Neural cell (in vitro differentiated cells): ENCODE measurements around the gene RPGRIP1L. TPM values are rescaled to one million over a fixed set of nuclear protein-coding genes. Genes with fewer than 3 reads are reported as not detected.

Source experiments
- H2AFZ ChIP-seq: fragments of 200-600, 300-800 bp; sonication (generic), shearing (Covaris generic); 2 replicates; pipeline ENCODE4 v1.6.0; 2014; ENCODE audit warnings: low read depth, mild to moderate bottlenecking, antibody characterized with exemption, low read length, moderate library complexity
- H3F3A ChIP-seq: fragments of 200-600 bp; shearing (Covaris generic); 2 replicates; pipeline ENCODE4 v1.6.1; 2016; ENCODE audit warnings: mild to moderate bottlenecking, moderate library complexity, mixed read lengths, antibody characterized with exemption, low read length; ENCODE audit not compliant: insufficient read depth, poor library complexity, severe bottlenecking
- H3K27ac ChIP-seq: fragments of 200-600, 300-800 bp; sonication (generic), shearing (Covaris generic); 2 replicates; pipeline ENCODE4 v1.5.1; 2014; ENCODE audit warnings: mild to moderate bottlenecking, low read length, moderate library complexity
- H3K27me3 ChIP-seq: fragments of 300-800, 200-600 bp; sonication (generic), shearing (Covaris generic); 2 replicates; pipeline ENCODE4 v1.6.0; 2014; ENCODE audit warnings: mild to moderate bottlenecking, low read depth, low read length, moderate library complexity; ENCODE audit not compliant: insufficient read depth
- H3K36me3 ChIP-seq: fragments of 300-800, 200-600 bp; sonication (generic), shearing (Covaris generic); 2 replicates; pipeline ENCODE4 v1.5.1; 2014; ENCODE audit warnings: mild to moderate bottlenecking, antibody characterized with exemption, low read length, moderate library complexity; ENCODE audit not compliant: insufficient read depth
- H3K4me2 ChIP-seq: fragments of 300-800, 200-600 bp; sonication (generic), shearing (Covaris generic); 2 replicates; pipeline ENCODE4 v1.6.0; 2014; ENCODE audit warnings: mild to moderate bottlenecking, low read length
- H3K4me3 ChIP-seq: fragments of 300-800, 200-600 bp; sonication (generic), shearing (Covaris generic); 2 replicates; pipeline ENCODE4 v1.5.1; 2014; ENCODE audit warnings: mild to moderate bottlenecking, low read length, moderate library complexity
- H3K79me2 ChIP-seq: fragments of 200-600 bp; shearing (Covaris generic); replicated peaks from 2 replicates; pipeline ENCODE4 v1.6.0; 2014; ENCODE audit warnings: mild to moderate bottlenecking, low read length, moderate library complexity; ENCODE audit not compliant: insufficient read depth
- H3K9ac ChIP-seq: fragments of 300-800, 200-600 bp; sonication (generic), shearing (Covaris generic); 2 replicates; pipeline ENCODE4 v1.6.1; 2016; ENCODE audit warnings: mild to moderate bottlenecking, low read length, mixed read lengths
- H3K9me2 ChIP-seq: fragments of 200-600 bp; shearing (Covaris generic); 2 replicates; pipeline ENCODE4 v1.6.1; 2016; ENCODE audit warnings: mild to moderate bottlenecking, low read length, mixed read lengths; ENCODE audit not compliant: insufficient read depth
- H3K9me3 ChIP-seq: fragments of 200-600, 300-800 bp; sonication (generic), shearing (Covaris generic); 2 replicates; pipeline ENCODE4 v1.6.1; 2016; ENCODE audit warnings: mild to moderate bottlenecking, mixed run types, low read length, moderate library complexity, mixed read lengths
- H4K20me1 ChIP-seq: fragments of 200-600 bp; shearing (Covaris generic); 2 replicates; pipeline ENCODE4 v1.6.1; 2016; ENCODE audit warnings: mild to moderate bottlenecking, mixed run types; ENCODE audit not compliant: insufficient read depth
- CTCF ChIP-seq: fragments of 450-650 bp; IDR thresholded peaks from 2 replicates; pipeline ENCODE4 v1.5.1; 2014; ENCODE audit warnings: antibody characterized with exemption, mild to moderate bottlenecking, moderate library complexity; ENCODE audit not compliant: poor library complexity, severe bottlenecking
- EP300 ChIP-seq: fragments of 450-650 bp; conservative IDR thresholded peaks from 2 replicates; pipeline ENCODE4 v1.6.1; 2014; ENCODE audit warnings: antibody characterized with exemption, mild to moderate bottlenecking, moderate library complexity; ENCODE audit not compliant: poor library complexity, severe bottlenecking
- MXI1 ChIP-seq: fragments of 450-650 bp; conservative IDR thresholded peaks from 2 replicates; pipeline ENCODE4 v1.6.1; 2014; ENCODE audit warnings: antibody characterized with exemption, mild to moderate bottlenecking; ENCODE audit not compliant: poor library complexity, severe bottlenecking
- POLR2AphosphoS5 ChIP-seq: IDR thresholded peaks from 2 replicates; pipeline ENCODE4 v1.6.1; 2012
- RAD21 ChIP-seq: fragments of 450-650 bp; conservative IDR thresholded peaks from 2 replicates; pipeline ENCODE4 v1.6.1; 2014; ENCODE audit warnings: antibody characterized with exemption, mild to moderate bottlenecking, moderate library complexity
- SMC3 ChIP-seq: fragments of 450-650 bp; conservative IDR thresholded peaks from 2 replicates; pipeline ENCODE4 v1.6.1; 2014; ENCODE audit warnings: antibody characterized with exemption, mild to moderate bottlenecking, moderate library complexity; ENCODE audit not compliant: poor library complexity
- TAF1 ChIP-seq: IDR thresholded peaks from 2 replicates; pipeline ENCODE4 v1.6.1; 2012; ENCODE audit warnings: low read depth
- polyA plus RNA-seq: library from polyadenylated mRNA; depleted of rRNA; stranded (reverse); fragments of >200 nt; gene quantifications from 2 replicates; pipeline ENCODE4 v1.2.3, GENCODE V29; 2014
- TF ChIP-seq, protein P1 (sequence below): IDR thresholded peaks from 2 replicates; pipeline ENCODE4 v1.6.1; 2012; ENCODE audit warnings: borderline replicate concordance

The RPGRIP1L gene
- polyA plus RNA-seq, 1 donor from 2014 or later, result 24.6 TPM

DNA sequence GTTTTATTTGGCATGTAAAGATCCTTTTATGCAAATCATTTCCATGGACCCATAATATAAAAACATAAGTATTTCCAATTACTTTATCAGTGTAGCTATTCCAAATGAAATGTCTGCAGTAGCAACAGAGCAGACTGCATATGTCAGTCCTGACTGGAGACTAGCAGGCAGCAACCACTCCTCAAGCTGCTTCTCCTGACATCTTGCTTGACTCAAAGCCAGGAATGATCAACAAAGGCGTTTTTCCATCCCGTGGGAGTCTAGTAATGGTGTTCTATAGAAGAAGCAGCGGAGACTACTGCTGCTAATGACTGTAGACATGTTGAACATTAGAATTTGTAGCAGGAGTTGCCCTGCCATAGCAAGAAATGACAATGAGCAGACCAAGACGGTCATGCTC, 127.4 kb downstream of the RPGRIP1L start:
- Histone ChIP-seq H3K9me3 (no peaks in the 10 kb centered on the region), H3K9me2 (no peaks in the 10 kb centered on the region), H3K4me3 (no peak overlapping the region), H4K20me1 (no peaks in the 10 kb centered on the region), H3F3A (no peaks in the 10 kb centered on the region), H3K27ac (no peak overlapping the region), H2AFZ (no peak overlapping the region), H3K27me3 (no peaks in the 10 kb centered on the region), H3K9ac (no peak overlapping the region), H3K36me3 (no peaks in the 10 kb centered on the region), H3K79me2 (no peaks in the 10 kb centered on the region), H3K4me2 (no peak overlapping the region)
- TF ChIP-seq POLR2AphosphoS5, result peak; percentile 26
- TF ChIP-seq SMC3, result no peak
- no peak for TF ChIP-seq TAF1
- TF ChIP-seq CTCF, result no peak
- TF ChIP-seq EP300, result no peak
- TF ChIP-seq, protein P1, sequence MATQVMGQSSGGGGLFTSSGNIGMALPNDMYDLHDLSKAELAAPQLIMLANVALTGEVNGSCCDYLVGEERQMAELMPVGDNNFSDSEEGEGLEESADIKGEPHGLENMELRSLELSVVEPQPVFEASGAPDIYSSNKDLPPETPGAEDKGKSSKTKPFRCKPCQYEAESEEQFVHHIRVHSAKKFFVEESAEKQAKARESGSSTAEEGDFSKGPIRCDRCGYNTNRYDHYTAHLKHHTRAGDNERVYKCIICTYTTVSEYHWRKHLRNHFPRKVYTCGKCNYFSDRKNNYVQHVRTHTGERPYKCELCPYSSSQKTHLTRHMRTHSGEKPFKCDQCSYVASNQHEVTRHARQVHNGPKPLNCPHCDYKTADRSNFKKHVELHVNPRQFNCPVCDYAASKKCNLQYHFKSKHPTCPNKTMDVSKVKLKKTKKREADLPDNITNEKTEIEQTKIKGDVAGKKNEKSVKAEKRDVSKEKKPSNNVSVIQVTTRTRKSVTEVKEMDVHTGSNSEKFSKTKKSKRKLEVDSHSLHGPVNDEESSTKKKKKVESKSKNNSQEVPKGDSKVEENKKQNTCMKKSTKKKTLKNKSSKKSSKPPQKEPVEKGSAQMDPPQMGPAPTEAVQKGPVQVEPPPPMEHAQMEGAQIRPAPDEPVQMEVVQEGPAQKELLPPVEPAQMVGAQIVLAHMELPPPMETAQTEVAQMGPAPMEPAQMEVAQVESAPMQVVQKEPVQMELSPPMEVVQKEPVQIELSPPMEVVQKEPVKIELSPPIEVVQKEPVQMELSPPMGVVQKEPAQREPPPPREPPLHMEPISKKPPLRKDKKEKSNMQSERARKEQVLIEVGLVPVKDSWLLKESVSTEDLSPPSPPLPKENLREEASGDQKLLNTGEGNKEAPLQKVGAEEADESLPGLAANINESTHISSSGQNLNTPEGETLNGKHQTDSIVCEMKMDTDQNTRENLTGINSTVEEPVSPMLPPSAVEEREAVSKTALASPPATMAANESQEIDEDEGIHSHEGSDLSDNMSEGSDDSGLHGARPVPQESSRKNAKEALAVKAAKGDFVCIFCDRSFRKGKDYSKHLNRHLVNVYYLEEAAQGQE, result peak; percentile 90

DNA sequence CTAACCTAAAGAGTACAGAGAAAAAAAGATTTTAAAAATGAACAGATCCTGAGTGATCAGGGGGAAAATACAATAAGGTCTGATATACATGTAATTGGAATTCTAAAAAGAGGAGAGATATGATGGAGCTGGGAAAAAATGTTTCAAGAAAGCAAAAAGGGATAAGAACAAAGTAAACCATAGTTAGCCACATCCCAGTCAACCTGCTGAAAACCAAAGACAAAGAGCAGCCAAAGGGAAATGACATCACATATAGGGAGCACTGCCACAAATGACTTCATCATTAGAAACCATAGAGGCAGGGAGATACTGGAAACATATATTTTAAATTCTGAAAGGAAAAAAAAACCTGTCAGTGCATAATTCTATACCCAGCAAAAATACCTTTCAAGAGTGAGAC, 131.9 kb downstream of the RPGRIP1L start:
- TF ChIP-seq RAD21 (no peak), TAF1 (no peak), EP300 (no peak), MXI1 (no peak), CTCF (no peak)
- Histone ChIP-seq H3K36me3 (no peaks in the 10 kb centered on the region), H3K4me3 (no peak overlapping the region), H3K27ac (no peak overlapping the region), H3K9me3 (no peaks in the 10 kb centered on the region), H4K20me1 (no peaks in the 10 kb centered on the region), H3K4me2 (no peak overlapping the region), H3K79me2 (no peaks in the 10 kb centered on the region), H3F3A (no peaks in the 10 kb centered on the region), H2AFZ (no peak overlapping the region), H3K9me2 (no peaks in the 10 kb centered on the region), H3K27me3 (no peaks in the 10 kb centered on the region), H3K9ac (no peak overlapping the region)
